Stimulated activated CD8-positive, alpha-beta memory T cell treated with anti-CD3 and anti-CD28 coated beads, Interleukin-2, amount 100 ng/mL, for 1 hour (primary cell): Measurements from ENCODE around the gene CCNJL.
"Not testable (repeated sequence)": the region's sequence is repeated elsewhere in the genome, so short reads cannot be mapped to it uniquely, and the experiment has no call there.

ENCODE experiments used
- DNase-seq, 2 donors: peaks; one replicate each; pipeline ENCODE4 v3.0.0-alpha.2; 2020; ENCODE audit warnings: low read depth in 2 of 2

The CCNJL gene

GRCh38 chr5:160260881-160261815 is 51.2 kb downstream of the CCNJL start:
- DNase-seq, result no peak

DNA sequence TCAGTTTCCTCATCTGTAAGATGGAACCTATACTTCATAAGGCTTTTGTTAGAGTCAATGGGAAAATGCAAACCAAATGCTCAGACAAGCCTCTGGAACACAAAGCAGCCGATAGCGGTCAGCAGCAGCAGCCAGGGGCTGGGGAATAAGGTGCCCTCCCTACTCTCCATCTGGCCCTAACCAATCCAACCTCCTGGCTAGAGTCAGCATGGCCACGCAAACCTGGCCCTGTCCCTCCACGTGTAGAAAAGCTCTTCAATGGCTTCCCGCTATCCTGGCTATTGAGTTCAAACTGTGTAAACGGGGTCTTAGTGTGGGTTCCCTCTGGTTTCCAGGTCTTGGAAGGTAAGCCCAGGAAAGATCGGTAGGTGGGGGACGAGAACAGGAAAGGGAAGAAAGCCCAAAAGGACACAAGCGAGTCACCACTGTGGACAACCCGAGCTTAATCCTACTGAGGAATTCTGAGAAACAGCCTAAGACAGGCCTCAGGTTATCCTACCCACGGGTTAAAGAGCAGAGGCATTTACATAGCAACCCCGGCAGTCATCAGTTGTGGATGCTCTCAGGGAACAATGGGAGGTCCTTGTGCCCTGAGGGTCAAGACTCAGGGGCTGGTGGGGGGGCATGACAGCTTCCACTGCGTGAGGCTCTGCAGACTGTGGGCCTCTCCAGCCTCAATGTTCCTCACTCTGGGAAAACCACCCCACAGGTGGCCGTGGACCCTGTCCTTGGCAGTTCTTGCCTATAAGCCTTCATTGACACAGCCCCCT is 52.2 kb downstream of the CCNJL start:
- DNase-seq, result no peak

DNA sequence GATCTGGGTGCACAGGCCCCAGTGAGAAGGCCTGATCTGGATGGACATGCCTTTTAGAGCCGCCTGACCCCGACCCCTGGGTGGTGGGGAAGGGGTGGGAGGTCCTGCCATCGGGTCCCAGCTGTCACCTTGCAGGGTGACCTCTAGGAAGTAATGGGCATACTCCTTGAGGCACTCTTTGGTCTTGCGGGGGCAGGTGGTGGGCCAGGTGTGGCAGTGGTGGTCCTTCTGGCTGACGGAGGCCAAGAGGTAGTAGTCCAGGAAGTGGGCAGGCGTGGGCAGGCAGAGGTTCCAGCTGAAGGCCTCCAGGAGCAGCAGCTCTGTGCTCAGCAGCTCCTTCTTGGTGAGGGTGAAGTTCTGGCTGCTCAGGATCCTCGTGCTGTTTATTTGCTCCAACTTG is 53.0 kb downstream of the CCNJL start:
- no peak for DNase-seq

DNA sequence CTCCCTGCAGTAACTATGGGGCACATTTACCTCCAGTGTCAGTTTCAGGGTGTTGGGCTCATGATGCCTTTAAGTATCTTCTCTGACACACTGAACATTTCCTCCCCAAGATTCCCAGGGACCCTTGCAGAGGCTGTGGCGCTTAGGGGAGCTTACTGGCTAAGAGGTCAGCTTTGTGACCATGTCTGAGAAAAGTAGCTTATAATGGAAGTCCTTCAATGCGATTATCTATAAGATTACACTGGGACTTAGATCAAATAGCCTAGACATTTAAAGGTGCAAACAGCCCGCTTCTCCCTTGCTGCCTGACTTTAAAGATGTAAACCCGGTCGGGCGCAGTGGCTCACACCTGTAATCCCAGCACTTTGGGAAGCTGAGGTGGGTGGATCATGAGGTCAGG is 57.7 kb downstream of the CCNJL start:
- DNase-seq, result no peak

DNA sequence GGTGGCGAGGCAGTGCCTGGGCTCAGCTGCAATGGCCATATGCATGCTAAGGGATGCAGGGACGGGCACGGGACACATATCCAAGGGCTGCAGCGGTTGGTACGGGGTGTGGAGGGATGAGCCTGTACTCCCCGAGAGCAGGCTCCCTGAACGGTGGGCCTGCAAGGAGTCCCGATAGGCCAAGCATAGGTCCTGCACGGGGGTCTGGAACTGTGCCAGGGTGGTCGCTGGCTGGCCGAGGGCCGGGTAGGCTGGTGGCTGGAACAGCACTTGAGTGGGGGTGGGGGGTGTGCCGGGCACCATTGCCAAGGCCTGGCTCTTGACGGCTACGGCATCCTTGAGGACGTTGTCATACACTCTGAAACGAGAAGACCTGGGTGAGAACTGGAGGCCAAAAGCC is 58.9 kb downstream of the CCNJL start:
- no peak for DNase-seq

GRCh38 chr5:160252916-160253315 is 59.4 kb downstream of the CCNJL start:
- no peak for DNase-seq

GRCh38 chr5:160251406-160252155 is 60.8 kb downstream of the CCNJL start:
- no peak for DNase-seq

DNA sequence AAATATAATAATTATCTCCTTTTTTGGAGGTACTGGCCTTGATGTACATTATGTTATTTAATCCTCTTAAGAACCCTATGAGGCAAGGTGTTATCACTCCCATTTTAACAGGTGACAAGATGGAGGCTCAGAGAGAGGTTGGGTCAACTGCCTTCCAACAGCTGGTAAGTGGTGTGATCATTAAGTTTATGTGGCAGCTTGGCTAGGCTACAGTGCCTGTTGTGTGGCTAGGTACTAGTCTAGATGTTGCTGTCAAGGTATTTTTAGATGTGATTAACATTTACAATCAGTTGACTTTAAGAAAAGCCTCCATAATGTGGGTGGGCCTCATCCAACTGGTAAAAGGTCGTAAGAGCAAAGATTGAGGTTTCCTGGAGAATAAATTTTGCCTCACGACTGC is 61.5 kb downstream of the CCNJL start:
- DNase-seq, result no peak

DNA sequence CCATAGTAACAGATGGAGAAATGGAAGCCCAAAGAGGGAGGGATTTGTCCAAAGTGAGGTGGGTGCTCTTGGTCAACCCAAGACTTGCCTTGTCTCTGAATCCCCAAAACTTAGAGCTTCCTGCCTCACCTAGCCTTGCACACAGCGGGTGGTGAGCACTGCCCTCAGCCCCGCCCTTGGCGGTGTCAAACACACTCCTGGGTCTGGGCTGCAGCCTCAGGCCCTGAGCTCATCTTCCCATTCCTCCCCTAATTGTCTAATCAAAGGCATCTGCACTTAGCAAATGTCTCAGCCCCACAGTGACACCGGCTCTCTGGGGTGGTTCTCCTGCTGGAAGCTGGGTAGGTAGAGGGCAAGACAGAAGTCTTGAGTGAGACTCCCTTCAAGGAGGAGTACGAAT is 62.1 kb downstream of the CCNJL start:
- no peak for DNase-seq

DNA sequence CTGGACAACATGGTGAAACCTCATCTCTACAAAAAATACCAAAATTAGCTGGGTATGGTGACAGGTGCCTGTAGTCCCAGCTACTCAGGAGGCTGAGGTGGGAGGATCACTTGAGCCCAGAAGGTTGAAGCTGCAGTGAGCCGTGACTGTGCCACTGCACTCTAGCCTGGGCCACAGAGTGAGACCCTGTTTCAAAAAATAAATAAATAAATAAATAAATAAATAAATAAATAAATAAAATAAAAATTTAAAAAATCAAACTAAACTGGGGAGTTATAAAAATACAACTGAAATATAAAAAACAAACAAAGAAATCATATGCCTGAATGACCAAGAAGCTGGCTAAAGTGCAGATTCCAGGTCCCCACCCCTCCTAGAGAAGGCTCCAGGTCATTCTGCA is 62.8 kb downstream of the CCNJL start:
- not testable (repeated sequence) for DNase-seq

DNA sequence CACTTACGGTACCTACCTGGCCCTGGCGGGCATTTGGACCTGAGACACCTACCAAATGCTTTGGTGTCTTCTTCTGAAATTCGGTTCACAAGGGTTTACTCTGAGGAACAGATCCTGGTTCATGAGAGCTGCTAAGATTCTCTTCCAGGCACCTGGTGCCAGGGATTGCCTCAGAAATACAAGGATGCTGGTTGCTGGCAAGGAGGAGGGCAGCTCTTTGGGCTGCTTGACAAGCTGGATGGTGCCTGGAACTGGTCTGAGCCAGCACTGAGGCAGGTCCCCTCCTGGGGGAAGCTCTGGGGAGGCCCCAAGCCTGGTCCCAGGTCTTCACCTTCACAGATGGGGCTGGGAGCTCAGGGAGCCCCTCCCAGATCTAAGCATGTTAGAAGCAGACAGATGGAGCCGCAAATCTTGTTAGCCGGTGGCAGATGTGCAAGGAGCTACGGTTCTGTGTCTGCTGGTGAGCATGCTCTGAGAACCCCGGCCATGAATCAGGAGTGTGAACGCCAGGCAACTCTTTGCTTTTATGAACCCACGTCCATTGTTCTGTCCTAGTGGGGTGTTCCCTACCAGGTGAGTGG is 66.8 kb downstream of the CCNJL start:
- DNase-seq, result no peak

- DNase-seq, result no peak
Observed at GRCh38 chr5:160242145-160242544, 70.2 kb downstream of the CCNJL start.

- no peak for DNase-seq
Observed at GRCh38 chr5:160240350-160240749, 72.0 kb downstream of the CCNJL start.

DNA sequence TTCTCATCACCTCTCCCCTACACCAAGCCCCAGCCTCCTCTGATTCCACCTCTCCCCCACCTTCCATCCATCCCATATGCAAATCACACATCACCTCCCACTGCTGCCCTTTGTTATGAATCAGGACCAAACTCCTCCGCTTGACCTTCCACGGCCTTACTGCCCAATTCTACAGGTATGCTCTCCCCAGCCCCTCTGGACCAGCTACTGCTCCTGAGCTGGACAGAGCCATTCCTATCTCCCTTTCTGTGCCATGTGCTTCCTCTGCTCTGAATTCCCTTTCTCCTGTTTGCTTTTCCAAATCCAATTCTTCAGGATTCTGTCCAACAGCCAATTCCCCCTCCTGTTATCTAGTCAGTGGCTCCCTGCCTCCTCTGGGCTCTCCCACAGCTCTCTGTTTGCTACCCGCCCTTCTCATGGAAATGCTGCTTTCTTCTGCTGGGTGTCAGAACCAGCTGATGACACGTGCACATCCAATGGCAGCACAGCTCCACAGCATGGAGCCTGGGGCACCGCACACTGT is 74.7 kb downstream of the CCNJL start:
- no peak for DNase-seq

DNA sequence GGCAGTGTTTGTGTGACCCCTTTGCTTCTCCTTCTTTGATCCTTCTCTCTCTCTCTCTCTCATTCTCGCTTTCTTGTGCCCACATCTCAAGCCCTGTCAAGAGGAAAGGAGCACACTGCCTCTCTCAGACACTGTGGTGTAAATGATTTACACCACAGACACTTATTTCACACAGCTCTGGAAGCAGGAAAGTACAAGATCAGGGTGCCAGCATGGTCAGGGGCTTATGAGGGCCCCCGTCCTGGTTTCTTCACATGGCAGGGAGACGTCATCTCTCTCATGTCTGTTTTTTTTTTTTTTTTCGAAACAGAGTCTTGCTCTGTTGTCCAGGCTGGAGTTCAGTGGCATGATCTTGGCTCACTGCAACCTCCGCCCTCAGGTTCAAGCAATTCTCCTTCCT is 76.6 kb downstream of the CCNJL start:
- DNase-seq, result no peak

DNA sequence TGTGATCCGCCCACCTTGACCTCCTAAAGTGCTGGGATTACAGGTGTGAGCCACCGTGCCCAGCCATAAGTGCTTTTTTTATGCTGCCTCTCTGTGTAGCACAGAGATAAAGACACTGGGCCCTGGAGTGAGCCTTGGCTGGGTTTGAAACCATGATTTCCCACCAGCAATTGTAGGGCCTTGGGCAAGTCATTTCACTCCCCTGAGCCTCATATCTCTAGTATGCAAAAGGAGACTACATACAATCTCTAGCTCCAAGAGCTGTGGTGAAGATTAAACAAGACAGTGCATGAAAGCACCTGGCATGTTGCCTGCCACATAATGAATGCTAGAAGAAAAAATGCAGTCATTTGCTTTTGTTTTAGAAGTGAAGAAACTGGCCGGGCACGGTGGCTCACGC is 79.1 kb downstream of the CCNJL start:
- no peak for DNase-seq

DNA sequence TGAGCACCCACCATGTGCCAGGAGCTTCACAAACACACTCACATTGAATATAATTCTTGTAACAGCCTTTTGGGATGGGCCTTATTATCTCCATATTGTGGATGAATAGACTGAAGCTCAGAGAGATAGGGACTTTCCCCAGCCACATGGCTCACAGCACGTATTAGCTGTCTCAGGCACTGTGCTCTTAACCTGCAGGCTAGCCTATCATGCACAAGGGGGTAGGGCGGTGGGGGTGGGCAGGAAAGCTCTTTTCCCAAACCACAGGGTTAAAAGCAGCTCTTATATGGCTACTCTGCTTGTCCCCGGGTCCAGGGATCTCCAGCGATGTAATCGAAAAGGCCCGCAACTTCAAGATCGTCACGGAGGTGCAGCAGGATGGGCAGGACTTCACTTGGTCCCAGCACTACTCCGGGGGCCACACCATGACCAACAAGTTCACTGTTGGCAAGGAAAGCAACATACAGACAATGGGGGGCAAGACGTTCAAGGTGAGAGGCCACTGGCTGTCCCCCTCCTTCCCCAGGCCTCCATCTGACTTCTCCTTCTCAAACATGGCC is 80.5 kb downstream of the CCNJL start:
- DNase-seq, result no peak

- no peak for DNase-seq
Observed at GRCh38 chr5:160230686-160231527, 81.5 kb downstream of the CCNJL start.

- no peak for DNase-seq
Observed at GRCh38 chr5:160229190-160229742, 83.1 kb downstream of the CCNJL start, which contains the start of gene FABP6. Gene FABP6 (plus strand): TSS chr5:160229506. CDS start chr5:160229558, 52 bp downstream.

DNA sequence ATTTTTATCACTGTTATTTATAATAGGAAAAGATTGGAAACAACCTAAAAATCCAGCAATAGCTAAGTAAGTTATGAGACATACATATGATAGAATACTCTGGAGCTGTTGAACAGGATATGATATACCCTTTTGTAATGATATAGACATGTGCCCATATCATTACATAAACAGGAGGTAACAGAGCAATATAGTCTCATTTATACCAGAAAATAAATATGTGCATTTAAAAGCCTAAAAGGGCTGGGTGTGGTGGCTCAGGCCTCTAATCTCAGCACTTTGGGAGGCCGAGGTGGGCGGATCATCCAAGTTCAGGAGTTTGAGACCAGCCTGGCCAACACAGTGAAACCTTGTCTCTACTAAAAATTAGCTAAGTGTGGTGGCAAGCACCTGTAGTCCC is 85.4 kb downstream of the CCNJL start:
- no peak for DNase-seq
